K562 (cell line): ENCODE data around the gene ING4. TPM values are rescaled to one million over a fixed set of nuclear protein-coding genes. Genes with fewer than 3 reads are reported as not detected.

Experiments
- ATAC-seq: fragments of 200-7000 bp; cut with Tn5 transposase; 3 replicates; pipeline ENCODE4 v1.9.1; 2020; ENCODE audit warnings: moderate library complexity
- BruUV-seq: library from RNA; stranded (reverse); fragments of 400-500 nt; replicated peaks from 2 replicates; lab custom pipeline; 2021; lab: Mats Ljungman, UMichigan
- CTCF ChIA-PET: fragments of 300-600 bp; formaldehyde crosslinking; extraction: SDS; loops from one replicate; lab custom pipeline; 2021; ENCODE audit warnings: low intra/inter-chr PET ratio; lab: Yijun Ruan, JAX
- POLR2A ChIA-PET: fragments of 300-600, 350-650 bp; sonication (Branson Sonifier 250); formaldehyde crosslinking; extraction: SDS; loops from one replicate; lab custom pipeline; 2021; ENCODE audit warnings: antibody characterized with exemption, inconsistent platforms; lab: Yijun Ruan, JAX
- DNase-seq, 4 experiments: peaks; one replicate each; pipeline versions ENCODE4 v3.0.0 to v3.0.0-alpha.2; 2011 to 2018; ENCODE audit warnings: low spot score in 3 of 4, mixed read lengths in 3 of 4; ENCODE audit errors: extremely low read depth in 1 of 4
- FAIRE-seq: peaks from 2 replicates; lab custom pipeline; 2011; peaks lifted over from hg19 to GRCh38; lab: Jason Lieb, UNC
- H2AFZ ChIP-seq: 2 replicates; pipeline ENCODE4 v1.6.0; 2011; ENCODE audit warnings: low read depth, low read length, control low read depth, inconsistent platforms
- H3K27ac ChIP-seq: fragments of 200-600 bp; 3 replicates; pipeline ENCODE4 v1.8.0; 2011; ENCODE audit warnings: low read depth, mild to moderate bottlenecking, control low read depth, inconsistent platforms, low read length, moderate library complexity, mixed read lengths; ENCODE audit errors: extremely low read depth
- H3K27me3 ChIP-seq, 2 experiments: fragments of 300-600 bp in 1 of 2; 2 replicates in 1 of 2; 3 replicates in 1 of 2; pipeline versions ENCODE4 v1.6.0 to v1.8.0; 2011; ENCODE audit warnings: inconsistent platforms in 2 of 2, low read length in 2 of 2, mild to moderate bottlenecking in 1 of 2, mixed read lengths in 1 of 2, moderate library complexity in 1 of 2; ENCODE audit not compliant: control insufficient read depth in 2 of 2, insufficient read depth in 2 of 2
- H3K36me3 ChIP-seq: fragments of 300-600 bp; 3 replicates; pipeline ENCODE4 v1.8.0; 2011; ENCODE audit warnings: mild to moderate bottlenecking, low read length, inconsistent platforms; ENCODE audit not compliant: control insufficient read depth, insufficient read depth
- H3K4me1 ChIP-seq, 2 experiments: fragments of 200-600 bp in 1 of 2; replicated peaks in 1 of 2; 2 replicates in 1 of 2; 3 replicates in 1 of 2; pipeline versions ENCODE4 v1.5.1 to v1.8.0; 2011; ENCODE audit warnings: inconsistent platforms in 2 of 2, low read length in 2 of 2, mild to moderate bottlenecking in 1 of 2, mixed read lengths in 1 of 2, moderate library complexity in 1 of 2; ENCODE audit not compliant: control insufficient read depth in 2 of 2, insufficient read depth in 2 of 2
- H3K4me2 ChIP-seq: 2 replicates; pipeline ENCODE4 v1.6.1; 2011; ENCODE audit warnings: low read length, control low read depth, inconsistent platforms, mixed read lengths; ENCODE audit not compliant: insufficient read depth
- H3K4me3 ChIP-seq: fragments of 200-600 bp; sonication (generic), shearing (Covaris generic); 2 replicates; pipeline ENCODE4 v1.5.1; 2016; ENCODE audit warnings: control low read depth, inconsistent platforms
- H3K79me2 ChIP-seq: fragments of 200-600 bp; 3 replicates; pipeline ENCODE4 v1.8.0; 2011; ENCODE audit warnings: low read length, inconsistent platforms; ENCODE audit not compliant: control insufficient read depth, insufficient read depth
- H3K9ac ChIP-seq, 2 experiments: 2 replicates each; pipeline versions ENCODE4 v1.6.0 to v1.6.1; 2011; ENCODE audit warnings: low read depth in 2 of 2, low read length in 2 of 2, control low read depth in 1 of 2, inconsistent platforms in 1 of 2, mild to moderate bottlenecking in 1 of 2, mixed read lengths in 1 of 2; ENCODE audit not compliant: insufficient read depth in 1 of 2
- H3K9me1 ChIP-seq: one replicate; pipeline ENCODE4 v1.6.0; 2011; ENCODE audit warnings: inconsistent platforms, mild to moderate bottlenecking, low read length, moderate library complexity; ENCODE audit not compliant: control insufficient read depth, insufficient read depth
- H3K9me3 ChIP-seq: replicated peaks from 2 replicates; pipeline ENCODE4 v1.5.1; 2011; ENCODE audit warnings: low read depth, low read length, inconsistent platforms; ENCODE audit not compliant: control insufficient read depth, insufficient read depth
- H4K20me1 ChIP-seq: replicated peaks from 2 replicates; pipeline ENCODE4 v1.6.1; 2011; ENCODE audit warnings: low read length, inconsistent platforms, mixed read lengths; ENCODE audit not compliant: control insufficient read depth, insufficient read depth
- BRF2 ChIP-seq: IDR thresholded peaks from 3 replicates; pipeline ENCODE4 v1.6.1; 2011; ENCODE audit warnings: borderline replicate concordance, mild to moderate bottlenecking; ENCODE audit not compliant: insufficient read length, insufficient read depth
- CBFA2T2 ChIP-seq: fragments of 450-650 bp; conservative IDR thresholded peaks from 2 replicates; pipeline ENCODE4 v1.6.1; 2017; ENCODE audit warnings: mild to moderate bottlenecking
- GMEB1 ChIP-seq: fragments of 250-450 bp; sonication (Bioruptor Pico); IDR thresholded peaks from 2 replicates; pipeline ENCODE4 v1.4.0; 2020; ENCODE audit warnings: mild to moderate bottlenecking
- MXI1 ChIP-seq: IDR thresholded peaks from 2 replicates; pipeline ENCODE4 v1.6.1; 2011; ENCODE audit warnings: low read depth, mild to moderate bottlenecking, improper control_type of control experiment, low read length
- TCFL5 ChIP-seq: fragments of 250-450 bp; sonication (Bioruptor Pico); conservative IDR thresholded peaks from 2 replicates; pipeline ENCODE4 v1.6.1; 2021; ENCODE audit warnings: mild to moderate bottlenecking, moderate library complexity, matching md5 sums
- ZBED1 ChIP-seq: IDR thresholded peaks from 2 replicates; pipeline ENCODE4 v1.6.1; 2014
- ZNF24 ChIP-seq: fragments of 450-650 bp; IDR thresholded peaks from 2 replicates; pipeline ENCODE4 v1.6.1; 2016
- WGBS: fragments of 100-300 bp; shearing (Covaris generic); methylation state at CpG from one replicate; pipeline ENCODE4 v1.1.6; 2016; ENCODE audit warnings: low coverage, mixed read lengths; ENCODE audit not compliant: insufficient coverage; ENCODE audit errors: missing lambda C conversion rate; 5-methylcytosine and 5-hydroxymethylcytosine counted together
- in situ Hi-C: fragments of 300-500 bp; cut with MboI; formaldehyde crosslinking; loops from 4 replicates; pipeline ENCODE4 v1.15.0; 2018; ENCODE audit warnings: inconsistent platforms, mixed read lengths
- intact Hi-C: fragments of 100-400 bp; cut with micrococcal nuclease; formaldehyde crosslinking; loops from 2 replicates; pipeline ENCODE4 v1.14.2; 2022
- polyA plus RNA-seq, 8 experiments: library from polyadenylated mRNA; depleted of rRNA in 4 of 8; stranded (reverse) in 5 of 8; unstranded in 3 of 8; fragments of >200 nt; fragmentation: Nextera tagmentation in 2 of 8; fragmentation: Illumina TruSeq in 1 of 8; extraction: Ambion mirVana in 2 of 8; extraction: Trizol in 1 of 8; gene quantifications; 2 replicates each; pipeline versions ENCODE4 v1.2.1 to v1.2.3, GENCODE V29; 2011 to 2014; ENCODE audit warnings: inconsistent platforms in 1 of 8, missing spikeins in 1 of 8
- total RNA-seq, 7 experiments: library from RNA; depleted of rRNA in 6 of 7; stranded (reverse); fragments of >200 nt in 6 of 7; fragmentation: Illumina TruSeq in 2 of 7; extraction: Trizol in 2 of 7; gene quantifications; 2 replicates each; pipeline versions ENCODE4 v1.2.1 to v1.2.3, GENCODE V29; 2011 to 2021; ENCODE audit warnings: low replicate concordance in 1 of 7
- TF ChIP-seq, protein P1 (sequence below): sonication (generic); formaldehyde crosslinking; IDR thresholded peaks from 2 replicates; pipeline ENCODE4 v1.8.1; 2023; ENCODE audit warnings: missing genetic modification reagents, mild to moderate bottlenecking, borderline replicate concordance
- TF ChIP-seq, protein P2 (sequence below): fragments of 250-450 bp; sonication (Bioruptor Pico); IDR thresholded peaks from 2 replicates; pipeline ENCODE4 v1.8.0; 2022; ENCODE audit warnings: moderate library complexity, mild to moderate bottlenecking, inconsistent platforms

Gene ING4
- total and polyA plus RNA-seq, 9 of the 15 experiments (the other 6 are each of a cell fraction or from before 2014, with no cell fraction given) = 6.6 to 30.2 (median 15.7) TPM

DNA sequence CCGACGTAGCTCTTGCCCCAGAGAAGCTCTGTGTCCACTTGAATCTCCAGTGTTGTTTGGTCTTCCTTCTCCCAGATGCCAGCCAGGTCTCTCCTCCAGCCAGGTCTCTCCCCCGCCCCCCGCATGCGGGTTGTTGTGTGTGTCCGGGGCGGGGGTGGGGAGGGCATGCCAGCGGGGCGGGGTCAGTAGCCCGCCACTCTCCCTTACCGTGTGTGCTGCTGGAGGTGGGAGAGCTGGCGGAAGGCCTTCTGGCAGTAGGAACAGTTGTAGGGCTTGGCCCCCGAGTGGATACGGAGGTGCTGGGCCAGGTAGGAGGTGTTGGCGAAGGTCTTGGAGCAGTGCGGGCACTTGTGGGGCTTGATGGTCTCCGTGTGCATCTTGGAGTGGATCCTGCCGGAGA, 9.2 kb upstream of the ING4 start:
- Histone ChIP-seq H3K9ac (0 out of 4 replicates have a peak overlapping the region, but pooled peaks of 1 of the 2 experiments have one; percentile 45), H3K27me3 (no peaks in the 10 kb centered on the region), H3K27ac (no peak overlapping the region), H3K79me2 (no peaks in the 10 kb centered on the region; the same call in 2 of the 3 replicates), H2AFZ (no peak overlapping the region), H3K36me3 (peaks cover 98% of the 10 kb centered on the region), H3K9me3 (no peaks in the 10 kb centered on the region), H3K9me1 (no peaks in the 10 kb centered on the region), H3K4me1 (no peaks in the 10 kb centered on the region), H3K4me3 (no peak overlapping the region), H4K20me1 (no peaks in the 10 kb centered on the region), H3K4me2 (no peak overlapping the region)
- DNase-seq (no peak), FAIRE-seq (no peak), ATAC-seq (no peak)
- no peak for TF ChIP-seq ZBED1
- TF ChIP-seq, protein P1, sequence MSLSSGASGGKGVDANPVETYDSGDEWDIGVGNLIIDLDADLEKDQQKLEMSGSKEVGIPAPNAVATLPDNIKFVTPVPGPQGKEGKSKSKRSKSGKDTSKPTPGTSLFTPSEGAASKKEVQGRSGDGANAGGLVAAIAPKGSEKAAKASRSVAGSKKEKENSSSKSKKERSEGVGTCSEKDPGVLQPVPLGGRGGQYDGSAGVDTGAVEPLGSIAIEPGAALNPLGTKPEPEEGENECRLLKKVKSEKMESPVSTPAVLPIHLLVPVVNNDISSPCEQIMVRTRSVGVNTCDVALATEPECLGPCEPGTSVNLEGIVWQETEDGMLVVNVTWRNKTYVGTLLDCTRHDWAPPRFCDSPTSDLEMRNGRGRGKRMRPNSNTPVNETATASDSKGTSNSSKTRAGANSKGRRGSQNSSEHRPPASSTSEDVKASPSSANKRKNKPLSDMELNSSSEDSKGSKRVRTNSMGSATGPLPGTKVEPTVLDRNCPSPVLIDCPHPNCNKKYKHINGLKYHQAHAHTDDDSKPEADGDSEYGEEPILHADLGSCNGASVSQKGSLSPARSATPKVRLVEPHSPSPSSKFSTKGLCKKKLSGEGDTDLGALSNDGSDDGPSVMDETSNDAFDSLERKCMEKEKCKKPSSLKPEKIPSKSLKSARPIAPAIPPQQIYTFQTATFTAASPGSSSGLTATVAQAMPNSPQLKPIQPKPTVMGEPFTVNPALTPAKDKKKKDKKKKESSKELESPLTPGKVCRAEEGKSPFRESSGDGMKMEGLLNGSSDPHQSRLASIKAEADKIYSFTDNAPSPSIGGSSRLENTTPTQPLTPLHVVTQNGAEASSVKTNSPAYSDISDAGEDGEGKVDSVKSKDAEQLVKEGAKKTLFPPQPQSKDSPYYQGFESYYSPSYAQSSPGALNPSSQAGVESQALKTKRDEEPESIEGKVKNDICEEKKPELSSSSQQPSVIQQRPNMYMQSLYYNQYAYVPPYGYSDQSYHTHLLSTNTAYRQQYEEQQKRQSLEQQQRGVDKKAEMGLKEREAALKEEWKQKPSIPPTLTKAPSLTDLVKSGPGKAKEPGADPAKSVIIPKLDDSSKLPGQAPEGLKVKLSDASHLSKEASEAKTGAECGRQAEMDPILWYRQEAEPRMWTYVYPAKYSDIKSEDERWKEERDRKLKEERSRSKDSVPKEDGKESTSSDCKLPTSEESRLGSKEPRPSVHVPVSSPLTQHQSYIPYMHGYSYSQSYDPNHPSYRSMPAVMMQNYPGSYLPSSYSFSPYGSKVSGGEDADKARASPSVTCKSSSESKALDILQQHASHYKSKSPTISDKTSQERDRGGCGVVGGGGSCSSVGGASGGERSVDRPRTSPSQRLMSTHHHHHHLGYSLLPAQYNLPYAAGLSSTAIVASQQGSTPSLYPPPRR = no peak
- TF ChIP-seq, protein P2, sequence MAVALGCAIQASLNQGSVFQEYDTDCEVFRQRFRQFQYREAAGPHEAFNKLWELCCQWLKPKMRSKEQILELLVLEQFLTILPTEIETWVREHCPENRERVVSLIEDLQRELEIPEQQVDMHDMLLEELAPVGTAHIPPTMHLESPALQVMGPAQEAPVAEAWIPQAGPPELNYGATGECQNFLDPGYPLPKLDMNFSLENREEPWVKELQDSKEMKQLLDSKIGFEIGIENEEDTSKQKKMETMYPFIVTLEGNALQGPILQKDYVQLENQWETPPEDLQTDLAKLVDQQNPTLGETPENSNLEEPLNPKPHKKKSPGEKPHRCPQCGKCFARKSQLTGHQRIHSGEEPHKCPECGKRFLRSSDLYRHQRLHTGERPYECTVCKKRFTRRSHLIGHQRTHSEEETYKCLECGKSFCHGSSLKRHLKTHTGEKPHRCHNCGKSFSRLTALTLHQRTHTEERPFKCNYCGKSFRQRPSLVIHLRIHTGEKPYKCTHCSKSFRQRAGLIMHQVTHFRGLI (CRISPR knock-in tag) = no peak
- no peak for TF ChIP-seq BRF2
- TF ChIP-seq ZNF24 = no peak
- TF ChIP-seq TCFL5 (CRISPR knock-in tag) = no peak
- TF ChIP-seq CBFA2T2 = no peak
- no peak for TF ChIP-seq GMEB1 (CRISPR knock-in tag)
- TF ChIP-seq MXI1 = no peak
- intact Hi-C loops = no loop called here
- ChIA-PET POLR2A (interaction anchor here (0.6 kb wide), 2 partner anchors 41 to 118 kb away, joined by 3 to 4 read pairs; no protein-coding TSS in a partner anchor), CTCF (no interaction called here)
- no TSS peak for BruUV-seq
- in situ Hi-C loops = no loop called here
- WGBS = 100% methylated on average over 1 of the region's 18 CpGs
